Measurements from ENCODE around the gene SLC5A10. TPM values are rescaled to one million over a fixed set of nuclear protein-coding genes. Genes with fewer than 3 reads are reported as not detected.

The SLC5A10 gene
- total and polyA plus RNA-seq, 10 donors, result 0.17 to 2.1 (median 1.5) TPM; not detected in 5

DNA sequence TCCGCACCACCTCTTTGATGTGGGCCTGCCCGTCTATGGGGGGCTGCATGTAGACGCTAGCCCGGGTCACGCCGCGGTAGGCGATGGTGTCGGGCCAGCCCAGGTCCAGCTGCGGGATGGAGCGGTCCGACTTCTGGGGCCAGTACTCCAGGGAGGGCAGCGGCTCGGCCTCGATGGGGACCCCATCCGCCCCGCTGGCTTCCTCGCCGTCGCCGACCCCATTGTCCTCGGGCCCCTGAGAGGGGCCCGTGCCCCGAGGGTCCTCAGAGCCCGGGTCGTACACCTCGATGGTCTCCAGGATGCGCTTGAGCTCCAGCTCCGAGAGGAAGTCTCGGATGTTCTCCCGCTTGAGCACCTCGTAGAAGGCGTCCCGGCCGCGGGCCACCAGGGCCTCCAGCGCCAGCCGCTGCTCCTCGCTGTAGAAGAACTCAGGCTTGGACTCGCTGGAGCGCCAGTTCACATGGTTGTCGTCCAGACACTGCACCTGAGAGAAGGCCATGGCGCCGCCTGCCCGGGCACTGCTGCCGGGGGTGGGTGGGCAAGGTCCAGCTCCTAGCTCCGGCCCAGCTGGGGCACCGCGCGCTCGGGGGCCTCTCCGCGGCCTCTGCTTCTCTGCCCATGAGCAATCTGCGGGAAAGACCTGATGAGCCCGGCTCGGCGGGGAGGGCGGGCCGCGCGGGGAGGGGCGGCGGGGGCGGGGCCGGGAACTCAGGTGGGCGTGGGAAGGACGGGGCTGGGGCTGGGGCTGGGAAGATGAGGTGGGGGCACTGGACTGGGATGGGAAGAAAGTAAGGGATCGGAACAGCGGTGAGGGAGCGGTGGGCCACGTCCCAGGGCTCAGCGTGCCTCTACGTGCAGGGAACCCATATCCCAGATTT lies 51.8 kb downstream of the SLC5A10 start:
- H3K27me3 ChIP-seq (replicated peaks in 1 of 7), result peaks cover 0 to 15% (median 0%) of the 10 kb centered on the region in 7 donors
- H3K36me3 ChIP-seq, result no peaks in the 10 kb centered on the region
- no peaks in the 10 kb centered on the region for H3K9me3 ChIP-seq
- intact Hi-C loops (cut with DNase I; ENCODE audit: low total_unique reads), result no loop called here
- 22 to 35% (median 26%) methylated on average over 46 to 73 of the region's 73 CpGs for WGBS, 5 donors
- H3K27ac ChIP-seq, result peak overlapping the region in 5 of 8 donors; percentile 47 to 79 (median 67)
- H3K4me1 ChIP-seq, result peaks cover 9 to 52% (median 31%) of the 10 kb centered on the region in 6 donors
- H3K4me3 ChIP-seq, result peak overlapping the region; percentile 43 to 83 (median 60)
- no peak for DNase-seq
- TF ChIP-seq, protein P1, sequence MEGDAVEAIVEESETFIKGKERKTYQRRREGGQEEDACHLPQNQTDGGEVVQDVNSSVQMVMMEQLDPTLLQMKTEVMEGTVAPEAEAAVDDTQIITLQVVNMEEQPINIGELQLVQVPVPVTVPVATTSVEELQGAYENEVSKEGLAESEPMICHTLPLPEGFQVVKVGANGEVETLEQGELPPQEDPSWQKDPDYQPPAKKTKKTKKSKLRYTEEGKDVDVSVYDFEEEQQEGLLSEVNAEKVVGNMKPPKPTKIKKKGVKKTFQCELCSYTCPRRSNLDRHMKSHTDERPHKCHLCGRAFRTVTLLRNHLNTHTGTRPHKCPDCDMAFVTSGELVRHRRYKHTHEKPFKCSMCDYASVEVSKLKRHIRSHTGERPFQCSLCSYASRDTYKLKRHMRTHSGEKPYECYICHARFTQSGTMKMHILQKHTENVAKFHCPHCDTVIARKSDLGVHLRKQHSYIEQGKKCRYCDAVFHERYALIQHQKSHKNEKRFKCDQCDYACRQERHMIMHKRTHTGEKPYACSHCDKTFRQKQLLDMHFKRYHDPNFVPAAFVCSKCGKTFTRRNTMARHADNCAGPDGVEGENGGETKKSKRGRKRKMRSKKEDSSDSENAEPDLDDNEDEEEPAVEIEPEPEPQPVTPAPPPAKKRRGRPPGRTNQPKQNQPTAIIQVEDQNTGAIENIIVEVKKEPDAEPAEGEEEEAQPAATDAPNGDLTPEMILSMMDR (IDR thresholded peaks at IDR 0.05 in 8 of 11, conservative IDR thresholded peaks at IDR 0.05 in 3 of 11), result no peak
- TF ChIP-seq POLR2A (IDR thresholded peaks at IDR 0.05), result no peak
- TF ChIP-seq POLR2AphosphoS5 (IDR thresholded peaks at IDR 0.05), result no peak

DNA sequence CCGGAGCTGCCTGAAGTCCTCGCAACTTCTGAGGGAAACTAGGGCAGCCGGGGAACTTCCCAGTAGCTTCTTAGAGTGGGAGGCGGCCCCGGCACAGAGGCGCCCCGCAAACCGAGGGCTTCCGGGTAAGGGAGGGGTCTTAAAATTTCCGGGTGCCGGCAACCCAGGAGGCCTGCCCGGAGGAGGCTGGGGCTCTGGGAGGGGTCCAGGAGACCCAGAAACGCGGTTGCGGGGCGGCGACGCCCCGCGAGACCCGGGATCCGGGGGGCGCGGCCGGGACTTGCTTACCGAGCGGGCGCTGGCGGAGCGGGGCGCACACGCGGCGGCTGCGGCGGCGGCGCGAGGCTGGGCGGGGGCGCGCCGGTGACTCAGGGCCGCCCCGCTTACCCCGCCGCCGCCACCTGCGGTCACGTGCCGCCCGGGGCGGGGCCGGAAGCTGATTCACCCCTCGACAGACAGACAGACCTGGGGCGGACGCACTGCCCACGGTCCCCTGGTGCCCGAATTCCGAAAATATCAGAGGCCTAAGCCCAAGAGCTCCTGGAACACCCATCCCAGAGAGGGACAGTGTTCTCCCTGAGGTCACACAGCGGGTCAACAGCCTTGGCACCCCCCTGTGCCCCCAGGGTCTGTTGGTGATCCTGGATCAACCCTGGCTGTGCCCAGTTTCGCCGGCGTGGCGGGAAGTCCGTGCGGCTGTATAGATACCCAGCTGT lies 52.6 kb downstream of the SLC5A10 start, which contains the start of gene FAM83G:
TSS of gene FAM83G (minus strand) at position 344 of the 716 bp plus-strand sequence. CDS start 723 bp downstream, outside the sequence.
- TF ChIP-seq POLR2A (IDR thresholded peaks at IDR 0.05) (no peak), POLR2AphosphoS5 (IDR thresholded peaks at IDR 0.05) (peak in 2 of 3 donors; percentile 60 to 63)
- TF ChIP-seq, protein P1 (IDR thresholded peaks at IDR 0.05 in 8 of 11, conservative IDR thresholded peaks at IDR 0.05 in 3 of 11), result no peak
- Histone ChIP-seq H3K36me3 (no peaks in the 10 kb centered on the region), H3K27ac (peak within 1 kb of the TSS in 7 of 8 donors; percentile 46 to 79 (median 57)), H3K9me3 (no peaks in the 10 kb centered on the region), H3K4me1 (peaks cover 9 to 52% (median 31%) of the 10 kb centered on the region in 6 donors), H3K4me3 (peak within 1 kb of the TSS; percentile 43 to 83 (median 60)), H3K27me3 (replicated peaks in 1 of 7) (peaks cover 0 to 15% (median 0%) of the 10 kb centered on the region in 7 donors)
- intact Hi-C loops (cut with DNase I; ENCODE audit: low total_unique reads), result no loop called here
- peak; percentile 93 for DNase-seq
- WGBS, 5 donors, result 1 to 14% (median 7%) methylated on average over 16 to 67 of the region's 67 CpGs

DNA sequence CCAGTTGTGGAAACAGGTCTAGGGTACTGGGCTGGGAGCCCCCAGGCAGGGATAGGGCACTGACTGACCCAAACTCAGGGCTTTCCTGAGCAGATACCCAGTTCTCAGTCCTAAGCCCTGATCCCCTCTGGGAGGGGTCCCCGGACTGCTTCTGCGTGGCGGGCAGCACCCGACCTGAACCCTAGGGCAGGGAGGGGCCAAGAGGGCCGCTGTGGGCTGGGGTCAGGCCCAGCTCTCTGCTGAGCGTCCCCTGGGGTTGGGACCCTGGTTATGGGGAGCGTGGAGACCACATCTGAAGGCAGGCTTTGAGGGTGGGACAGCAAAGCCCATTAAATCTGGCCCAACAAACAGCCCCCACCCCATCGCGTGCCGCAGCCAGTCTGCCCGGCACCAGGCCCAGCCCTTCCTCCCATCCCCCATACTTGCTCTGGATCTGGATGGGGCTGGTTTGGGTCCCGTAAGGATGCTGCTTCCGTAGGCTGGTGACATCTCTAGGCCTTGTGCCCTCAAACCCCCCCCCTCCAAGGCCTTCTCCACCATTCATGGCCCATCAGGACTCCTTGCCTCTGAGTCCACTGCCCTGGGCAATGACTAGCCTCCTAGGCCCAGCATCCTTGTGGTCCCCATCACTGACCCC lies 53.3 kb downstream of the SLC5A10 start:
- Histone ChIP-seq H3K4me1 (peaks cover 9 to 51% (median 31%) of the 10 kb centered on the region in 6 donors), H3K4me3 (peak overlapping the region in 5 of 8 donors; percentile 53 to 83 (median 65)), H3K27ac (peak overlapping the region in 7 of 8 donors; percentile 46 to 79 (median 57)), H3K9me3 (no peaks in the 10 kb centered on the region), H3K36me3 (no peaks in the 10 kb centered on the region), H3K27me3 (replicated peaks in 1 of 7) (peaks cover 0 to 15% (median 0%) of the 10 kb centered on the region in 7 donors)
- DNase-seq, result no peak
- intact Hi-C loops (cut with DNase I; ENCODE audit: low total_unique reads), result no loop called here
- WGBS, 5 donors, result 92 to 97% (median 93%) methylated on average over 7 to 13 of the region's 13 CpGs
- TF ChIP-seq POLR2AphosphoS5 (IDR thresholded peaks at IDR 0.05), result no peak
- TF ChIP-seq POLR2A (IDR thresholded peaks at IDR 0.05), result no peak
- TF ChIP-seq, protein P1 (IDR thresholded peaks at IDR 0.05 in 8 of 11, conservative IDR thresholded peaks at IDR 0.05 in 3 of 11), result no peak
